GM19239 (cell line): ENCODE measurements around the gene SYT1.

Source experiments
- DNase-seq: peaks from one replicate; pipeline ENCODE4 v3.0.0; 2011; ENCODE audit warnings: low spot score; ENCODE audit not compliant: insufficient read length
- FAIRE-seq: peaks from 2 replicates; lab custom pipeline; 2011; peaks lifted over from hg19 to GRCh38; lab: Jason Lieb, UNC

The SYT1 gene

GRCh38 chr12:79370021-79370420, 505.4 kb downstream of the SYT1 start:
- DNase-seq (no peak), FAIRE-seq (no peak)

- FAIRE-seq (no peak), DNase-seq (no peak)
Measured at GRCh38 chr12:79371226-79371625, 506.7 kb downstream of the SYT1 start.

- DNase-seq: no peak
Measured at GRCh38 chr12:79373896-79374499, 509.4 kb downstream of the SYT1 start.

GRCh38 chr12:79374545-79374944, 510.0 kb downstream of the SYT1 start:
- no peak for DNase-seq
- FAIRE-seq: no peak

More at GRCh38 chr12:79373896-79374499, 509.4 kb downstream of the SYT1 start:
- FAIRE-seq: peak; percentile 14

GRCh38 chr12:79375050-79375449, 510.5 kb downstream of the SYT1 start:
- FAIRE-seq (no peak), DNase-seq (no peak)

GRCh38 chr12:79378496-79378895, 513.9 kb downstream of the SYT1 start:
- DNase-seq: no peak
- no peak for FAIRE-seq

- FAIRE-seq (no peak), DNase-seq (no peak)
Measured at GRCh38 chr12:79380402-79380801, 515.8 kb downstream of the SYT1 start.

- FAIRE-seq (no peak), DNase-seq (no peak)
Measured at GRCh38 chr12:79381248-79382208, 517.0 kb downstream of the SYT1 start.

- DNase-seq (no peak), FAIRE-seq (no peak)
Measured at GRCh38 chr12:79384551-79384950, 520.0 kb downstream of the SYT1 start.

- DNase-seq (no peak), FAIRE-seq (no peak)
Measured at GRCh38 chr12:79388011-79388410, 523.4 kb downstream of the SYT1 start.

GRCh38 chr12:79393842-79394241, 529.3 kb downstream of the SYT1 start:
- FAIRE-seq (no peak), DNase-seq (no peak)

- DNase-seq (no peak), FAIRE-seq (no peak)
Measured at GRCh38 chr12:79397609-79398008, 533.0 kb downstream of the SYT1 start.

- FAIRE-seq: no peak
Measured at GRCh38 chr12:79400481-79400880, 535.9 kb downstream of the SYT1 start.

GRCh38 chr12:79402606-79403005, 538.0 kb downstream of the SYT1 start:
- no peak for DNase-seq
- no peak for FAIRE-seq

More at GRCh38 chr12:79400481-79400880, 535.9 kb downstream of the SYT1 start:
- no peak for DNase-seq

GRCh38 chr12:79406993-79407392, 542.4 kb downstream of the SYT1 start:
- FAIRE-seq (no peak), DNase-seq (no peak)

GRCh38 chr12:79407671-79408622, 543.4 kb downstream of the SYT1 start:
- DNase-seq: no peak
- no peak for FAIRE-seq

- DNase-seq (no peak), FAIRE-seq (no peak)
Measured at GRCh38 chr12:79408689-79409088, 544.1 kb downstream of the SYT1 start.

GRCh38 chr12:79409562-79409961, 545.0 kb downstream of the SYT1 start:
- no peak for FAIRE-seq
- no peak for DNase-seq

- DNase-seq: no peak
- no peak for FAIRE-seq
Measured at GRCh38 chr12:79411791-79412190, 547.2 kb downstream of the SYT1 start.

GRCh38 chr12:79413796-79414195, 549.2 kb downstream of the SYT1 start:
- no peak for DNase-seq
- FAIRE-seq: no peak
